Spleen (tissue), 11 donors: Measurements from ENCODE around the gene CTNNA2. TPM values are rescaled to one million over a fixed set of nuclear protein-coding genes. Genes with fewer than 3 reads are reported as not detected.

ENCODE experiments used
- DNase-seq: peaks from one replicate; pipeline ENCODE4 v3.0.0-alpha.2; 2020
- H3K27ac ChIP-seq, 8 donors: fragments of 200-600 bp; sonication (generic) in 7 of 8; 1 replicate in 4 of 8; 2 replicates in 4 of 8; pipeline versions ENCODE4 v1.5.0 to v1.8.0; 2016 to 2021; ENCODE audit warnings: inconsistent platforms in 4 of 8, mild to moderate bottlenecking in 4 of 8, moderate library complexity in 1 of 8
- H3K27me3 ChIP-seq, 7 donors: fragments of 200-600 bp; sonication (generic) in 6 of 7; replicated peaks in 1 of 7; 1 replicate in 4 of 7; 2 replicates in 3 of 7; pipeline versions ENCODE4 v1.5.0 to v1.8.0; 2016 to 2021; ENCODE audit warnings: inconsistent platforms in 3 of 7, mild to moderate bottlenecking in 1 of 7
- H3K36me3 ChIP-seq, 6 donors: fragments of 200-600 bp; sonication (generic) in 5 of 6; 1 replicate in 4 of 6; 2 replicates in 2 of 6; pipeline versions ENCODE4 v1.5.0 to v1.8.0; 2016 to 2021; ENCODE audit warnings: inconsistent platforms in 2 of 6
- H3K4me1 ChIP-seq, 6 donors: fragments of 200-600 bp; sonication (generic) in 5 of 6; 1 replicate in 3 of 6; 2 replicates in 3 of 6; pipeline versions ENCODE4 v1.5.0 to v1.8.0; 2016 to 2021; ENCODE audit warnings: inconsistent platforms in 3 of 6
- H3K4me3 ChIP-seq, 8 donors: fragments of 200-600 bp; sonication (generic) in 7 of 8; 1 replicate in 4 of 8; 2 replicates in 4 of 8; pipeline versions ENCODE4 v1.5.0 to v1.8.0; 2016 to 2021; ENCODE audit warnings: inconsistent platforms in 4 of 8, mild to moderate bottlenecking in 4 of 8, moderate library complexity in 2 of 8
- H3K9me3 ChIP-seq, 8 donors: fragments of 200-600 bp; sonication (generic) in 7 of 8; 1 replicate in 4 of 8; 2 replicates in 4 of 8; pipeline versions ENCODE4 v1.5.0 to v1.8.0; 2016 to 2021; ENCODE audit warnings: inconsistent platforms in 4 of 8
- CTCF ChIP-seq, 11 experiments: fragments of 200-600 bp in 7 of 11; fragments of 450-650 bp in 4 of 11; sonication (generic) in 4 of 11; IDR thresholded peaks in 8 of 11; conservative IDR thresholded peaks in 3 of 11; 1 replicate in 7 of 11; 2 replicates in 4 of 11; pipeline versions ENCODE4 v1.4.0 to v1.8.0; 2016 to 2021; ENCODE audit warnings: antibody characterized with exemption in 11 of 11, inconsistent platforms in 4 of 11, mild to moderate bottlenecking in 1 of 11
- POLR2A ChIP-seq, 3 donors: fragments of 450-650 bp; IDR thresholded peaks; one replicate each; pipeline ENCODE4 v1.5.1; 2017; ENCODE audit warnings: antibody characterized with exemption in 3 of 3, mild to moderate bottlenecking in 1 of 3
- POLR2AphosphoS5 ChIP-seq, 3 donors: sonication (generic); formaldehyde crosslinking; IDR thresholded peaks; one replicate each; pipeline ENCODE4 v1.5.1; 2017; ENCODE audit warnings: antibody characterized with exemption in 3 of 3
- WGBS, 5 donors: extraction: QIAGEN DNeasy Blood & Tissue Kit in 3 of 5; methylation state at CpG; one replicate each; pipeline versions ENCODE4 v1.1.5 to v1.1.7; 2013 to 2018; 5-methylcytosine and 5-hydroxymethylcytosine counted together
- intact Hi-C: fragments of 100-400 bp; cut with DNase I; formaldehyde crosslinking; loops from one replicate; pipeline ENCODE4 v1.15.0; 2023; ENCODE audit warnings: low total_unique reads
- polyA plus RNA-seq, 3 donors: library from polyadenylated mRNA; stranded (reverse); fragments of 200-250 nt; gene quantifications; one replicate each; pipeline ENCODE4 v1.2.1, GENCODE V29; 2013
- total RNA-seq, 7 donors: library from RNA; depleted of rRNA in 3 of 7; stranded (reverse); fragments of >200 nt in 3 of 7; fragmentation: NEBNext Ultra II Directional in 4 of 7; extraction: Animal tissue kit (Norgen Biotek cat#: 25700) in 4 of 7; gene quantifications; one replicate each; pipeline versions ENCODE4 v1.1.0 to v1.2.1, GENCODE V29; 2016 to 2021
- donor health status: healthy with polysubstance abuse.
- donor health status: DM: no; HTN: no; CAD: no; lungs with moderate emphysema.
- donor health status: DM: no; HTN: no; CAD: no.
- donor health status: Bipolar disorder and iron deficiency.
- donor health status: healthy.
- donor health status: DM: no; HTN: no; CAD: no.
- donor health status: DM: yes; HTN: yes; CAD: no.

Gene CTNNA2
- total and polyA plus RNA-seq, 10 donors = not detected

GRCh38 chr2:80361904-80362303 is 849.1 kb downstream of the CTNNA2 start:
- no peak for TF ChIP-seq POLR2AphosphoS5 (IDR thresholded peaks at IDR 0.05)
- no peak for TF ChIP-seq POLR2A (IDR thresholded peaks at IDR 0.05)
- no peak for TF ChIP-seq CTCF (IDR thresholded peaks at IDR 0.05 in 8 of 11, conservative IDR thresholded peaks at IDR 0.05 in 3 of 11)
- no peak for DNase-seq
- Histone ChIP-seq H3K36me3 (no peaks in the 10 kb centered on the region), H3K9me3 (no peaks in the 10 kb centered on the region), H3K4me1 (no peaks in the 10 kb centered on the region), H3K4me3 (no peak overlapping the region), H3K27ac (no peak overlapping the region), H3K27me3 (no peaks in the 10 kb centered on the region)
- intact Hi-C loops = no loop called here

GRCh38 chr2:80363330-80363729 is 850.5 kb downstream of the CTNNA2 start:
- Histone ChIP-seq H3K9me3 (no peaks in the 10 kb centered on the region), H3K4me3 (no peak overlapping the region), H3K36me3 (no peaks in the 10 kb centered on the region), H3K27ac (no peak overlapping the region), H3K4me1 (no peaks in the 10 kb centered on the region), H3K27me3 (no peaks in the 10 kb centered on the region)
- DNase-seq = no peak
- TF ChIP-seq POLR2AphosphoS5 (IDR thresholded peaks at IDR 0.05) = no peak
- no peak for TF ChIP-seq POLR2A (IDR thresholded peaks at IDR 0.05)
- no peak for TF ChIP-seq CTCF (IDR thresholded peaks at IDR 0.05 in 8 of 11, conservative IDR thresholded peaks at IDR 0.05 in 3 of 11)
- intact Hi-C loops = no loop called here
- WGBS, 5 donors = 71 to 92% (median 74%) methylated on average over 5 of the region's 5 CpGs

- H3K27ac ChIP-seq = no peak overlapping the region
- WGBS, 5 donors = 6 to 9% (median 7%) methylated on average over 7 of the region's 7 CpGs
- H3K4me3 ChIP-seq = no peak overlapping the region
- H3K4me1 ChIP-seq = no peaks in the 10 kb centered on the region
- no peaks in the 10 kb centered on the region for H3K27me3 ChIP-seq
- H3K9me3 ChIP-seq = no peaks in the 10 kb centered on the region
- TF ChIP-seq POLR2A (IDR thresholded peaks at IDR 0.05) = no peak
- no peak for TF ChIP-seq CTCF (IDR thresholded peaks at IDR 0.05 in 8 of 11, conservative IDR thresholded peaks at IDR 0.05 in 3 of 11)
- no peak for TF ChIP-seq POLR2AphosphoS5 (IDR thresholded peaks at IDR 0.05)
- H3K36me3 ChIP-seq = no peaks in the 10 kb centered on the region
- intact Hi-C loops = no loop called here
- no peak for DNase-seq
These were observed 851.0 kb downstream of the CTNNA2 start for GRCh38 chr2:80363791-80364349.

GRCh38 chr2:80364524-80365212 is 851.8 kb downstream of the CTNNA2 start:
- no peak for DNase-seq
- H3K27me3 ChIP-seq = no peaks in the 10 kb centered on the region
- H3K27ac ChIP-seq = no peak overlapping the region
- WGBS, 5 donors = 71 to 85% (median 74%) methylated on average over 6 of the region's 6 CpGs
- H3K36me3 ChIP-seq = no peaks in the 10 kb centered on the region
- H3K4me1 ChIP-seq = no peaks in the 10 kb centered on the region
- intact Hi-C loops = no loop called here
- H3K9me3 ChIP-seq = no peaks in the 10 kb centered on the region
- H3K4me3 ChIP-seq = no peak overlapping the region
- TF ChIP-seq POLR2A (IDR thresholded peaks at IDR 0.05) = no peak
- TF ChIP-seq CTCF (IDR thresholded peaks at IDR 0.05 in 8 of 11, conservative IDR thresholded peaks at IDR 0.05 in 3 of 11) = no peak
- TF ChIP-seq POLR2AphosphoS5 (IDR thresholded peaks at IDR 0.05) = no peak
